GM12873 (cell line): ENCODE measurements around the gene CCNC.

Experiments used
- CTCF ChIP-seq: IDR thresholded peaks from 2 replicates; pipeline ENCODE4 v1.5.1; 2012; ENCODE audit warnings: low read depth, mild to moderate bottlenecking, moderate library complexity, low read length, control low read depth; ENCODE audit not compliant: insufficient read depth; ENCODE audit errors: missing control alignments

The CCNC gene

GRCh38 chr6:99605074-99605734 is 36.7 kb upstream of the CCNC start:
- peak; percentile 29 for TF ChIP-seq CTCF

- TF ChIP-seq CTCF = no peak
Observed at GRCh38 chr6:99604166-99605073, 36.0 kb upstream of the CCNC start.

- TF ChIP-seq CTCF = no peak
Observed at GRCh38 chr6:99603421-99604165, 35.1 kb upstream of the CCNC start.

GRCh38 chr6:99602520-99603420 is 34.3 kb upstream of the CCNC start:
- TF ChIP-seq CTCF = no peak

GRCh38 chr6:99592900-99593299 is 24.4 kb upstream of the CCNC start:
- no peak for TF ChIP-seq CTCF

- no peak for TF ChIP-seq CTCF
Observed at GRCh38 chr6:99591673-99592364, 23.4 kb upstream of the CCNC start.
